Sigmoid colon (tissue), 7 donors: Measurements from ENCODE around the gene EPS8L2. TPM values are rescaled to one million over a fixed set of nuclear protein-coding genes. Genes with fewer than 3 reads are reported as not detected.

Source experiments
- DNase-seq: peaks from one replicate; pipeline ENCODE4 v3.0.0-alpha.2; 2019
- H3K27ac ChIP-seq, 4 donors: fragments of 200-600 bp; sonication (generic); one replicate each; pipeline ENCODE4 v1.5.1; 2016 to 2019; ENCODE audit warnings: mild to moderate bottlenecking in 1 of 4
- H3K27me3 ChIP-seq, 3 donors: fragments of 200-600 bp; sonication (generic); one replicate each; pipeline ENCODE4 v1.5.1; 2019; ENCODE audit warnings: mild to moderate bottlenecking in 1 of 3
- H3K36me3 ChIP-seq, 4 donors: fragments of 200-600 bp; sonication (generic); one replicate each; pipeline ENCODE4 v1.5.1; 2016 to 2019
- H3K4me1 ChIP-seq, 4 donors: fragments of 200-600 bp; sonication (generic); one replicate each; pipeline ENCODE4 v1.5.1; 2017 to 2019
- H3K4me3 ChIP-seq, 4 donors: fragments of 200-600 bp; sonication (generic); one replicate each; pipeline ENCODE4 v1.5.1; 2017 to 2019; ENCODE audit warnings: mild to moderate bottlenecking in 2 of 4, moderate library complexity in 1 of 4
- H3K9me3 ChIP-seq, 4 donors: fragments of 200-600 bp in 3 of 4; sonication (generic) in 3 of 4; one replicate each; pipeline versions ENCODE4 v1.5.1 to v1.6.1; 2013 to 2019
- EP300 ChIP-seq, 4 donors: sonication (generic); formaldehyde crosslinking; IDR thresholded peaks; one replicate each; pipeline ENCODE4 v1.6.1; 2017; ENCODE audit warnings: antibody characterized with exemption in 4 of 4
- POLR2A ChIP-seq, 2 donors: fragments of 450-650 bp; IDR thresholded peaks; one replicate each; pipeline ENCODE4 v1.6.1; 2016; ENCODE audit warnings: antibody characterized with exemption in 2 of 2, mild to moderate bottlenecking in 2 of 2, moderate library complexity in 2 of 2
- POLR2AphosphoS5 ChIP-seq, 4 donors: sonication (generic); formaldehyde crosslinking; IDR thresholded peaks; one replicate each; pipeline ENCODE4 v1.6.1; 2017; ENCODE audit warnings: antibody characterized with exemption in 4 of 4
- WGBS, 2 donors: extraction: QIAGEN DNeasy Blood & Tissue Kit; methylation state at CpG; one replicate each; pipeline ENCODE4 v1.1.7; 2013; 5-methylcytosine and 5-hydroxymethylcytosine counted together
- intact Hi-C: fragments of 100-400 bp; cut with DNase I; formaldehyde crosslinking; loops from one replicate; pipeline ENCODE4 v1.15.1; 2023
- polyA plus RNA-seq, 3 donors: library from polyadenylated mRNA; stranded (reverse); fragments of 200-250 nt; gene quantifications; one replicate each; pipeline ENCODE4 v1.2.3, GENCODE V29; 2013
- total RNA-seq, 4 donors: library from RNA; depleted of rRNA; stranded (reverse); fragments of >200 nt; gene quantifications; one replicate each; pipeline ENCODE4 v1.1.0, GENCODE V29; 2016
- TF ChIP-seq, protein P1 (sequence below), 4 experiments: fragments of 450-650 bp in 3 of 4; fragments of 200-600 bp in 1 of 4; IDR thresholded peaks; one replicate each; pipeline ENCODE4 v1.5.1; 2016 to 2019; ENCODE audit warnings: antibody characterized with exemption in 4 of 4, mild to moderate bottlenecking in 3 of 4, moderate library complexity in 2 of 4
- donor health status: healthy with polysubstance abuse.
- donor health status: Bipolar disorder and iron deficiency.
- donor health status: healthy.

The EPS8L2 gene
- total and polyA plus RNA-seq, 7 donors = 5.4 to 168 (median 15.6) TPM

DNA sequence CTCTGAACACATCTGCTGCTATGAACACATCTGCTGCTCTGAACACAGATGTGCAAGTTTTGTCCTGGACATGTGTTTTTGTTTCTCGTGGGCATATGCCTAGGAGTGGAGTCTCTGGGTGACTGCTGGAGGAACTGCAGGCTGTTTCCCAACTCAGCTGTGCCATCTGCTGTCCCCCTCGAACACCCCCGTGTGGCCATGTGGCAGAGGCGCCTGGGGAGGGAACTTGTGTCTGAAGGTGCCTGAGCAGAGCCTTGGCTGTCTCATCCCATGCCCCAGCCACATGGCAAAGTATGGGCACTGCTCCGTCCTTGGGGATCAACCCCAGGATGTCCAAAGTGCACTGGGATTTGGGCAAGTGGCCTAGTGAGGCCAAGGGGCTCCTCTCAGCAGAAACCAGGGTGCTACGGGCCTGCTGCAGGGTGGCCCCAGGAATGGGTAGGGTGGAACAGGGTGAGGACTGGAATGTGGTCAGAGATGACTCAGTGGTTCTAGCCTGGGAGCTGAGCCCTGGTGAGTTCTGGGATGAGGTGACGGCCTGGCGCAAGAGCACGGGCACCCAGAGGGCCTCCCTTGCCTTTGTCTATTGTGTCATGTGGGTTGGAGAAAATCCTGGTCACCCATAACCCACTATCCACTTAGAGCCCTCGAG lies 56.5 kb downstream of the EPS8L2 start:
- Histone ChIP-seq H3K4me1 (no peaks in the 10 kb centered on the region), H3K9me3 (no peaks in the 10 kb centered on the region), H3K36me3 (peaks cover 20 to 97% (median 46%) of the 10 kb centered on the region in 4 donors), H3K27me3 (no peaks in the 10 kb centered on the region), H3K27ac (no peak overlapping the region), H3K4me3 (no peak overlapping the region)
- 19 to 57% methylated on average over 10 of the region's 10 CpGs for WGBS, 2 donors
- no peak for TF ChIP-seq POLR2AphosphoS5 (IDR thresholded peaks at IDR 0.05)
- TF ChIP-seq POLR2A (IDR thresholded peaks at IDR 0.05) = no peak
- TF ChIP-seq EP300 (IDR thresholded peaks at IDR 0.05) = no peak
- TF ChIP-seq, protein P1, sequence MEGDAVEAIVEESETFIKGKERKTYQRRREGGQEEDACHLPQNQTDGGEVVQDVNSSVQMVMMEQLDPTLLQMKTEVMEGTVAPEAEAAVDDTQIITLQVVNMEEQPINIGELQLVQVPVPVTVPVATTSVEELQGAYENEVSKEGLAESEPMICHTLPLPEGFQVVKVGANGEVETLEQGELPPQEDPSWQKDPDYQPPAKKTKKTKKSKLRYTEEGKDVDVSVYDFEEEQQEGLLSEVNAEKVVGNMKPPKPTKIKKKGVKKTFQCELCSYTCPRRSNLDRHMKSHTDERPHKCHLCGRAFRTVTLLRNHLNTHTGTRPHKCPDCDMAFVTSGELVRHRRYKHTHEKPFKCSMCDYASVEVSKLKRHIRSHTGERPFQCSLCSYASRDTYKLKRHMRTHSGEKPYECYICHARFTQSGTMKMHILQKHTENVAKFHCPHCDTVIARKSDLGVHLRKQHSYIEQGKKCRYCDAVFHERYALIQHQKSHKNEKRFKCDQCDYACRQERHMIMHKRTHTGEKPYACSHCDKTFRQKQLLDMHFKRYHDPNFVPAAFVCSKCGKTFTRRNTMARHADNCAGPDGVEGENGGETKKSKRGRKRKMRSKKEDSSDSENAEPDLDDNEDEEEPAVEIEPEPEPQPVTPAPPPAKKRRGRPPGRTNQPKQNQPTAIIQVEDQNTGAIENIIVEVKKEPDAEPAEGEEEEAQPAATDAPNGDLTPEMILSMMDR (IDR thresholded peaks at IDR 0.05) = no peak
- DNase-seq = no peak
- intact Hi-C loops = no loop called here

DNA sequence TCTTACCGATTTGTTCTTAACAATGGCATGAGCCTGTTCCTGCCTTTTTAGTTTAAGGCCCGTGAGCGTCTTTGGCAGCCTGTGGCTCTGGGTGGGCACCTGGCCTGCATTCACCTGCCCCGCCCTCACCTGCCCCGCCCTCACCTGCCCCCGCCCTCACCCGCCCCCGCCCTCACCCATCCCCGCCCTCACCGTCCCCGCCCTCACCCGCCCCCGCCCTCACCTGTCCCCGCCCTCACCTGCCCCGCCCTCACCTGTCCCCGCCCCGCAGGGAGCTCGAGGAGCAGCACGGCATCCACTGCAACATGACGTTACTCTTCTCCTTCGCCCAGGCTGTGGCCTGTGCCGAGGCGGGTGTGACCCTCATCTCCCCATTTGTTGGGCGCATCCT lies 57.0 kb downstream of the EPS8L2 start:
- peaks cover 20 to 92% (median 45%) of the 10 kb centered on the region in 4 donors for H3K36me3 ChIP-seq
- H3K27ac ChIP-seq = no peak overlapping the region
- DNase-seq = no peak
- TF ChIP-seq POLR2A (IDR thresholded peaks at IDR 0.05) = no peak
- no peak for TF ChIP-seq EP300 (IDR thresholded peaks at IDR 0.05)
- TF ChIP-seq POLR2AphosphoS5 (IDR thresholded peaks at IDR 0.05) = no peak
- TF ChIP-seq, protein P1 (IDR thresholded peaks at IDR 0.05) = no peak
- H3K4me1 ChIP-seq = no peaks in the 10 kb centered on the region
- 22 to 76% methylated on average over 24 of the region's 24 CpGs for WGBS, 2 donors
- intact Hi-C loops = no loop called here
- H3K27me3 ChIP-seq = no peaks in the 10 kb centered on the region
- no peak overlapping the region for H3K4me3 ChIP-seq
- no peaks in the 10 kb centered on the region for H3K9me3 ChIP-seq

DNA sequence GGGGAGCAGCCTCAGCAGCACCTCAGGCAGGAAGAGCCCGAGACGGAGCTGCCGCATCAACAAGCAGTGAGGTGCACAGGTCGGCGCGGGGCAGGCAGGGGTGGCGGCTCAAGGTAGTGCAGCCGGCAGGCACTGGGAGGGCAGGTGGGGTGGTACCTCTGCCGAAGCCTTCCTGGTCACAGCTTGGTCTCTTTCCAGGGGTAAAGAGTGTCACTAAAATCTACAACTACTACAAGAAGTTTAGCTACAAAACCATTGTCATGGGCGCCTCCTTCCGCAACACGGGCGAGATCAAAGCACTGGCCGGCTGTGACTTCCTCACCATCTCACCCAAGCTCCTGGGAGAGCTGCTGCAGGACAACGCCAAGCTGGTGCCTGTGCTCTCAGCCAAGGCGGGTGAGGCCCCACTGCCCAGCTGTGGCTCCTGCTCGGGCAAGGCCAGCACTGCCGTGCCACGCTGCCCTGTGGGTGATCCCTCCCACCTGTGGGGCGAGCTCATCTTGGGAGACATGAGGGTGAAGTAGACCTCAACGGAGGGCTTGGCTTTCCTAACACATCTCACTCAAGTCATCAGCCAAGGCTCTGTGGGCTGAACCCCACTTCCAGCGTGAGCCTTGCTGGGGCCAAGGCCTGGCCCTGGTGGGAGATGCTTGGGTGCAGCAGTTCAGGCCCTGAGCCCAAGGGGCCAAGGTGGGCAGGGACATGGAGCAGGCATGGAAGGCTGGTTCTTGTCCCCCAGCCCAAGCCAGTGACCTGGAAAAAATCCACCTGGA lies 57.7 kb downstream of the EPS8L2 start:
- no peak overlapping the region for H3K27ac ChIP-seq
- H3K27me3 ChIP-seq = no peaks in the 10 kb centered on the region
- no peaks in the 10 kb centered on the region for H3K9me3 ChIP-seq
- H3K4me3 ChIP-seq = no peak overlapping the region
- H3K4me1 ChIP-seq = no peaks in the 10 kb centered on the region
- TF ChIP-seq, protein P1 (IDR thresholded peaks at IDR 0.05) = no peak
- intact Hi-C loops = no loop called here
- H3K36me3 ChIP-seq = peaks cover 20 to 85% (median 44%) of the 10 kb centered on the region in 4 donors
- DNase-seq = no peak
- WGBS, 2 donors = 69 to 88% methylated on average over 22 of the region's 22 CpGs

DNA sequence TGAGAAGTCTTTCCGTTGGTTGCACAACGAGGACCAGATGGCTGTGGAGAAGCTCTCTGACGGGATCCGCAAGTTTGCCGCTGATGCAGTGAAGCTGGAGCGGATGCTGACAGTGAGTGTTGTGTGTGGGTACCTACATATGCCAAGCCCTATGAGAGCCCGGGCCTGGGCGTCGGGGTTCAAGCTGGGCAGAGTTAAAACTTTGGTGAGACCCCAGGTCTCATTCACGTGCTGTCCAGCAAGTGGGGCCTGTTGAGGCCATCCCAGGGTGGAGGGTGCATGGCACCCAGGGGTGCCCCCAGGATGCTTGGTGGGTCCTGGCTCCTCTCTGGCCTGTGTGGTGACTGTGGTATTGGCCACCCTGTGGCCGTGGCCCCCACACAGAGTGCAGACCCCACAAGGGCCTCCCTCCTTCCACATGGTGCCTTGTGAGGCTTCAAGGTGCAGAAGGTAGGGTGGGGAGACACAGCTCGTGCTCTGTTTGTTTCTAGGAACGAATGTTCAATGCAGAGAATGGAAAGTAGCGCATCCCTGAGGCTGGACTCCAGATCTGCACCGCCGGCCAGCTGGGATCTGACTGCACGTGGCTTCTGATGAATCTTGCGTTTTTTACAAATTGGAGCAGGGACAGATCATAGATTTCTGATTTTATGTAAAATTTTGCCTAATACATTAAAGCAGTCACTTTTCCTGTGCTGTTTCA lies 58.4 kb downstream of the EPS8L2 start:
- Histone ChIP-seq H3K4me1 (no peaks in the 10 kb centered on the region), H3K4me3 (no peak overlapping the region), H3K27me3 (no peaks in the 10 kb centered on the region), H3K36me3 (peaks cover 20 to 80% (median 38%) of the 10 kb centered on the region in 4 donors), H3K9me3 (no peaks in the 10 kb centered on the region), H3K27ac (no peak overlapping the region)
- no peak for TF ChIP-seq POLR2AphosphoS5 (IDR thresholded peaks at IDR 0.05)
- no peak for TF ChIP-seq POLR2A (IDR thresholded peaks at IDR 0.05)
- TF ChIP-seq, protein P1 (IDR thresholded peaks at IDR 0.05) = no peak
- TF ChIP-seq EP300 (IDR thresholded peaks at IDR 0.05) = no peak
- WGBS, 2 donors = 89 to 90% methylated on average over 18 of the region's 18 CpGs
- no peak for DNase-seq
- intact Hi-C loops = no loop called here
